GM12878 (cell line): ENCODE data around the gene GIPC1. TPM values are rescaled to one million over a fixed set of nuclear protein-coding genes. Genes with fewer than 3 reads are reported as not detected.

ENCODE experiments used
- BRCA1 ChIP-seq: IDR thresholded peaks from 2 replicates; pipeline ENCODE4 v1.6.1; 2011; ENCODE audit warnings: low read depth, low read length, improper control_type of control experiment
- GATAD2B ChIP-seq: fragments of 450-650 bp; conservative IDR thresholded peaks from 2 replicates; pipeline ENCODE4 v1.6.1; 2017; ENCODE audit warnings: low read depth, mild to moderate bottlenecking, moderate library complexity
- HDAC2 ChIP-seq: fragments of 200-600 bp; sonication (generic); IDR thresholded peaks from 2 replicates; pipeline ENCODE4 v1.6.1; 2017
- MEF2A ChIP-seq: IDR thresholded peaks from 2 replicates; pipeline ENCODE4 v1.6.1; 2011; ENCODE audit warnings: low read depth, mild to moderate bottlenecking, low read length, moderate library complexity; ENCODE audit not compliant: insufficient read depth
- MTA2 ChIP-seq: fragments of 450-650 bp; IDR thresholded peaks from 2 replicates; pipeline ENCODE4 v1.6.1; 2016; ENCODE audit warnings: low read depth, mild to moderate bottlenecking, moderate library complexity
- NFYB ChIP-seq: IDR thresholded peaks from 2 replicates; pipeline ENCODE4 v1.6.1; 2011; ENCODE audit warnings: low read depth, mild to moderate bottlenecking, low read length, improper control_type of control experiment, moderate library complexity; ENCODE audit not compliant: insufficient read depth
- RFX5 ChIP-seq: IDR thresholded peaks from 2 replicates; pipeline ENCODE4 v1.6.1; 2011; ENCODE audit warnings: low read depth, low read length, improper control_type of control experiment
- SIN3A ChIP-seq: IDR thresholded peaks from 2 replicates; pipeline ENCODE4 v1.6.1; 2012; ENCODE audit warnings: low read depth, low read length, improper control_type of control experiment
- SMARCA5 ChIP-seq: fragments of 450-650 bp; IDR thresholded peaks from 2 replicates; pipeline ENCODE4 v1.6.1; 2017; ENCODE audit warnings: mild to moderate bottlenecking
- STAT3 ChIP-seq: IDR thresholded peaks from 2 replicates; pipeline ENCODE4 v1.6.1; 2011; ENCODE audit warnings: low read depth, low read length, improper control_type of control experiment
- ZNF274 ChIP-seq: IDR thresholded peaks from one replicate; pipeline ENCODE4 v1.8.0; 2011; ENCODE audit not compliant: insufficient read length, insufficient read depth
- polyA plus RNA-seq, 11 experiments: library from polyadenylated mRNA; depleted of rRNA in 4 of 11; unstranded in 6 of 11; stranded (reverse) in 5 of 11; fragments of >200 nt; fragmentation: Nextera tagmentation in 4 of 11; fragmentation: Illumina TruSeq in 1 of 11; extraction: Ambion mirVana in 4 of 11; extraction: Trizol in 1 of 11; gene quantifications; 1 replicate in 1 of 11; 2 replicates in 10 of 11; pipeline versions ENCODE4 v1.2.1 to v1.2.3, GENCODE V29; 2011 to 2016; ENCODE audit warnings: inconsistent platforms in 2 of 11, missing spikeins in 2 of 11, low read depth in 1 of 11
- total RNA-seq, 4 experiments: library from RNA; depleted of rRNA in 3 of 4; stranded (reverse); fragments of >200 nt in 3 of 4; fragmentation: Illumina TruSeq in 1 of 4; extraction: Trizol in 1 of 4; gene quantifications; 2 replicates each; pipeline versions ENCODE4 v1.2.1 to v1.2.3, GENCODE V29; 2013 to 2021
- TF ChIP-seq, protein P1 (sequence below): IDR thresholded peaks from 2 replicates; pipeline ENCODE4 v1.6.1; 2012; ENCODE audit warnings: improper control_type of control experiment, low read depth, low read length; ENCODE audit not compliant: insufficient replicate concordance
- TF ChIP-seq, protein P2 (sequence below): fragments of 450-650 bp; IDR thresholded peaks from 2 replicates; pipeline ENCODE4 v1.6.1; 2017; ENCODE audit warnings: mild to moderate bottlenecking, low read depth, inconsistent platforms; ENCODE audit not compliant: poor library complexity, severe bottlenecking
- TF ChIP-seq, protein P3 (sequence below): IDR thresholded peaks from 2 replicates; pipeline ENCODE4 v1.6.1; 2012; ENCODE audit warnings: low read depth, low read length, improper control_type of control experiment
- TF ChIP-seq, protein P4 (sequence below): fragments of 150-350 bp; IDR thresholded peaks from 2 replicates; pipeline ENCODE4 v1.6.1; 2014; ENCODE audit warnings: mild to moderate bottlenecking, low read depth, low read length
- TF ChIP-seq, protein P5 (sequence below): fragments of 450-650 bp; IDR thresholded peaks from 2 replicates; pipeline ENCODE4 v1.6.1; 2016; ENCODE audit warnings: mild to moderate bottlenecking
- TF ChIP-seq, protein P6 (sequence below): IDR thresholded peaks from 2 replicates; pipeline ENCODE4 v1.6.1; 2011; ENCODE audit warnings: low read depth, mild to moderate bottlenecking, low read length, moderate library complexity, borderline replicate concordance; ENCODE audit errors: extremely low read depth

GIPC1 gene
- total and polyA plus RNA-seq, 10 of the 15 experiments (the other 5 are each of a cell fraction or from before 2014, with no cell fraction given) = 0.47 to 24.1 (median 13.6) TPM

DNA sequence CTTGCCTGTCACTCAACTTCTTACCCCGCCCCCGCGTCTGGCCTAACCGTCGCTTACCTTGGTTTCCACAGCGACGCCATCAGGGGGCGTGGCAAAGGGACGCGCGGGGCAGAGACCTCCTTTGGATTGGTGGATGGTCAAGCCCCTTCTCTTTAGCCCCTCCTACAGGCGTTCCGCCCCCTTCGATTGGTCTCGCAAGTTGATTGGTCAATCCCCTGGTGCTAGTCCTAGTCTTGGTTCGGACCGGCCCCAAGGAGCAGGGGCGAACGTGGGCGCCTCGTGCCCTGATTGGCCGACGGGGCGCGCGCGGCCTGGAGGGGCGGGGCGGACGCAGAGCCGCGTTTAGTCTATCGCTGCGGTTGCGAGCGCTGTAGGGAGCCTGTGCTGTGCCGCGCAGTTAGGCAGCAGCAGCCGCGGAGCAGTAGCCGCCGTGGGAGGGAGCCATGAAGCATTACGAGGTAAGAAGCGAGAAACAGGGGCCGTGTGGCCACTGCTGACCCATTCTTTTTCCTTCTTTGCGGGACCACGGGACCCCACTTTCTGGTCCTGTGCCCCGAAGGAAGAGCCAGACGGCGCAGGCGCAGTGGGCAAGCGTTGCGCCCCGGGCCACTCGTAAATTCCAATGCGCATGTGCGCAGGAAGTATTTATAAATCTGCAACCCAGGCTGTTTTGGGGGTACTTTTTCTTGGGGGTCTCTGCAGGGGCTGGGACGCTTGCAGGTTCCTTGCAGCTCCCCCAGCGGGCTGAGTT, 33.5 kb upstream of the GIPC1 start, which contains the start of gene TECR (continued):
- TF ChIP-seq, protein P1, sequence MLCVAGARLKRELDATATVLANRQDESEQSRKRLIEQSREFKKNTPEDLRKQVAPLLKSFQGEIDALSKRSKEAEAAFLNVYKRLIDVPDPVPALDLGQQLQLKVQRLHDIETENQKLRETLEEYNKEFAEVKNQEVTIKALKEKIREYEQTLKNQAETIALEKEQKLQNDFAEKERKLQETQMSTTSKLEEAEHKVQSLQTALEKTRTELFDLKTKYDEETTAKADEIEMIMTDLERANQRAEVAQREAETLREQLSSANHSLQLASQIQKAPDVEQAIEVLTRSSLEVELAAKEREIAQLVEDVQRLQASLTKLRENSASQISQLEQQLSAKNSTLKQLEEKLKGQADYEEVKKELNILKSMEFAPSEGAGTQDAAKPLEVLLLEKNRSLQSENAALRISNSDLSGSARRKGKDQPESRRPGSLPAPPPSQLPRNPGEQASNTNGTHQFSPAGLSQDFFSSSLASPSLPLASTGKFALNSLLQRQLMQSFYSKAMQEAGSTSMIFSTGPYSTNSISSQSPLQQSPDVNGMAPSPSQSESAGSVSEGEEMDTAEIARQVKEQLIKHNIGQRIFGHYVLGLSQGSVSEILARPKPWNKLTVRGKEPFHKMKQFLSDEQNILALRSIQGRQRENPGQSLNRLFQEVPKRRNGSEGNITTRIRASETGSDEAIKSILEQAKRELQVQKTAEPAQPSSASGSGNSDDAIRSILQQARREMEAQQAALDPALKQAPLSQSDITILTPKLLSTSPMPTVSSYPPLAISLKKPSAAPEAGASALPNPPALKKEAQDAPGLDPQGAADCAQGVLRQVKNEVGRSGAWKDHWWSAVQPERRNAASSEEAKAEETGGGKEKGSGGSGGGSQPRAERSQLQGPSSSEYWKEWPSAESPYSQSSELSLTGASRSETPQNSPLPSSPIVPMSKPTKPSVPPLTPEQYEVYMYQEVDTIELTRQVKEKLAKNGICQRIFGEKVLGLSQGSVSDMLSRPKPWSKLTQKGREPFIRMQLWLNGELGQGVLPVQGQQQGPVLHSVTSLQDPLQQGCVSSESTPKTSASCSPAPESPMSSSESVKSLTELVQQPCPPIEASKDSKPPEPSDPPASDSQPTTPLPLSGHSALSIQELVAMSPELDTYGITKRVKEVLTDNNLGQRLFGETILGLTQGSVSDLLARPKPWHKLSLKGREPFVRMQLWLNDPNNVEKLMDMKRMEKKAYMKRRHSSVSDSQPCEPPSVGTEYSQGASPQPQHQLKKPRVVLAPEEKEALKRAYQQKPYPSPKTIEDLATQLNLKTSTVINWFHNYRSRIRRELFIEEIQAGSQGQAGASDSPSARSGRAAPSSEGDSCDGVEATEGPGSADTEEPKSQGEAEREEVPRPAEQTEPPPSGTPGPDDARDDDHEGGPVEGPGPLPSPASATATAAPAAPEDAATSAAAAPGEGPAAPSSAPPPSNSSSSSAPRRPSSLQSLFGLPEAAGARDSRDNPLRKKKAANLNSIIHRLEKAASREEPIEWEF = no peak
- TF ChIP-seq STAT3 (no peak), NFYB (peak; percentile 80), GATAD2B (no peak; the same call in none of the 2 replicates), HDAC2 (no peak), ZNF274 (no peak), MTA2 (no peak), SIN3A (no peak), SMARCA5 (peak; percentile 30; the same call in 1 of the 2 replicates), BRCA1 (no peak), RFX5 (peak; percentile 58), MEF2A (no peak)
- TF ChIP-seq, protein P2, sequence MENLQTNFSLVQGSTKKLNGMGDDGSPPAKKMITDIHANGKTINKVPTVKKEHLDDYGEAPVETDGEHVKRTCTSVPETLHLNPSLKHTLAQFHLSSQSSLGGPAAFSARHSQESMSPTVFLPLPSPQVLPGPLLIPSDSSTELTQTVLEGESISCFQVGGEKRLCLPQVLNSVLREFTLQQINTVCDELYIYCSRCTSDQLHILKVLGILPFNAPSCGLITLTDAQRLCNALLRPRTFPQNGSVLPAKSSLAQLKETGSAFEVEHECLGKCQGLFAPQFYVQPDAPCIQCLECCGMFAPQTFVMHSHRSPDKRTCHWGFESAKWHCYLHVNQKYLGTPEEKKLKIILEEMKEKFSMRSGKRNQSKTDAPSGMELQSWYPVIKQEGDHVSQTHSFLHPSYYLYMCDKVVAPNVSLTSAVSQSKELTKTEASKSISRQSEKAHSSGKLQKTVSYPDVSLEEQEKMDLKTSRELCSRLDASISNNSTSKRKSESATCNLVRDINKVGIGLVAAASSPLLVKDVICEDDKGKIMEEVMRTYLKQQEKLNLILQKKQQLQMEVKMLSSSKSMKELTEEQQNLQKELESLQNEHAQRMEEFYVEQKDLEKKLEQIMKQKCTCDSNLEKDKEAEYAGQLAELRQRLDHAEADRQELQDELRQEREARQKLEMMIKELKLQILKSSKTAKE = peak; percentile 18
- TF ChIP-seq, protein P3, sequence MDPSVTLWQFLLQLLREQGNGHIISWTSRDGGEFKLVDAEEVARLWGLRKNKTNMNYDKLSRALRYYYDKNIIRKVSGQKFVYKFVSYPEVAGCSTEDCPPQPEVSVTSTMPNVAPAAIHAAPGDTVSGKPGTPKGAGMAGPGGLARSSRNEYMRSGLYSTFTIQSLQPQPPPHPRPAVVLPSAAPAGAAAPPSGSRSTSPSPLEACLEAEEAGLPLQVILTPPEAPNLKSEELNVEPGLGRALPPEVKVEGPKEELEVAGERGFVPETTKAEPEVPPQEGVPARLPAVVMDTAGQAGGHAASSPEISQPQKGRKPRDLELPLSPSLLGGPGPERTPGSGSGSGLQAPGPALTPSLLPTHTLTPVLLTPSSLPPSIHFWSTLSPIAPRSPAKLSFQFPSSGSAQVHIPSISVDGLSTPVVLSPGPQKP = 0 out of 2 replicates have a peak, but pooled peaks have one; percentile 13
- TF ChIP-seq, protein P4, sequence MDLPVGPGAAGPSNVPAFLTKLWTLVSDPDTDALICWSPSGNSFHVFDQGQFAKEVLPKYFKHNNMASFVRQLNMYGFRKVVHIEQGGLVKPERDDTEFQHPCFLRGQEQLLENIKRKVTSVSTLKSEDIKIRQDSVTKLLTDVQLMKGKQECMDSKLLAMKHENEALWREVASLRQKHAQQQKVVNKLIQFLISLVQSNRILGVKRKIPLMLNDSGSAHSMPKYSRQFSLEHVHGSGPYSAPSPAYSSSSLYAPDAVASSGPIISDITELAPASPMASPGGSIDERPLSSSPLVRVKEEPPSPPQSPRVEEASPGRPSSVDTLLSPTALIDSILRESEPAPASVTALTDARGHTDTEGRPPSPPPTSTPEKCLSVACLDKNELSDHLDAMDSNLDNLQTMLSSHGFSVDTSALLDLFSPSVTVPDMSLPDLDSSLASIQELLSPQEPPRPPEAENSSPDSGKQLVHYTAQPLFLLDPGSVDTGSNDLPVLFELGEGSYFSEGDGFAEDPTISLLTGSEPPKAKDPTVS = no peak
- TF ChIP-seq, protein P5, sequence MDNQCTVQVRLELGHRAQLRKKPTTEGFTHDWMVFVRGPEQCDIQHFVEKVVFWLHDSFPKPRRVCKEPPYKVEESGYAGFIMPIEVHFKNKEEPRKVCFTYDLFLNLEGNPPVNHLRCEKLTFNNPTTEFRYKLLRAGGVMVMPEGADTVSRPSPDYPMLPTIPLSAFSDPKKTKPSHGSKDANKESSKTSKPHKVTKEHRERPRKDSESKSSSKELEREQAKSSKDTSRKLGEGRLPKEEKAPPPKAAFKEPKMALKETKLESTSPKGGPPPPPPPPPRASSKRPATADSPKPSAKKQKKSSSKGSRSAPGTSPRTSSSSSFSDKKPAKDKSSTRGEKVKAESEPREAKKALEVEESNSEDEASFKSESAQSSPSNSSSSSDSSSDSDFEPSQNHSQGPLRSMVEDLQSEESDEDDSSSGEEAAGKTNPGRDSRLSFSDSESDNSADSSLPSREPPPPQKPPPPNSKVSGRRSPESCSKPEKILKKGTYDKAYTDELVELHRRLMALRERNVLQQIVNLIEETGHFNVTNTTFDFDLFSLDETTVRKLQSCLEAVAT = peak; percentile 24; the same call in 1 of the 2 replicates
- TF ChIP-seq, protein P6, sequence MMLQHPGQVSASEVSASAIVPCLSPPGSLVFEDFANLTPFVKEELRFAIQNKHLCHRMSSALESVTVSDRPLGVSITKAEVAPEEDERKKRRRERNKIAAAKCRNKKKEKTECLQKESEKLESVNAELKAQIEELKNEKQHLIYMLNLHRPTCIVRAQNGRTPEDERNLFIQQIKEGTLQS = no peak
